ENCODE data around the gene ZC3H7A.

Gene ZC3H7A

GRCh38 chr16:11722468-11722808, 74.6 kb downstream of the ZC3H7A start:
- H3K79me2 ChIP-seq (ENCODE audit: insufficient read depth, low read length) = no peaks in the 10 kb centered on the region
- H2AFZ ChIP-seq (ENCODE audit: low read length) = no peak overlapping the region
- TF ChIP-seq CTCF (conservative IDR thresholded peaks at IDR 0.05; ENCODE audit: low read length) = no peak
- no peak for TF ChIP-seq EZH2phosphoT487 (IDR thresholded peaks at IDR 0.05; ENCODE audit: borderline replicate concordance)
- no peaks in the 10 kb centered on the region for H4K20me1 ChIP-seq (ENCODE audit: insufficient read depth, low read length, poor library complexity, severe bottlenecking)
- no peak overlapping the region for H3K4me3 ChIP-seq (ENCODE audit: low read length, poor library complexity, severe bottlenecking)
- H3K9me3 ChIP-seq (ENCODE audit: insufficient read depth, low read depth, low read length) = no peaks in the 10 kb centered on the region
- H3K4me1 ChIP-seq (ENCODE audit: insufficient read depth, low read length, poor library complexity, severe bottlenecking) = peaks cover 5% of the 10 kb centered on the region
- peaks cover 11% of the 10 kb centered on the region; the same call in 1 of the 2 replicates for H3K36me3 ChIP-seq (ENCODE audit: insufficient read depth, low read length)
- H3K4me2 ChIP-seq (ENCODE audit: low read depth, low read length, poor library complexity, severe bottlenecking) = no peak overlapping the region
- H3K9ac ChIP-seq (ENCODE audit: low read depth, low read length, poor library complexity, severe bottlenecking) = no peak overlapping the region
- H3F3A ChIP-seq (ENCODE audit: low read depth) = no peaks in the 10 kb centered on the region
- no peaks in the 10 kb centered on the region for H3K9me2 ChIP-seq (replicated peaks; ENCODE audit: low read depth, low read length)
- no peaks in the 10 kb centered on the region for H3K27me3 ChIP-seq (ENCODE audit: insufficient read depth, low read length, poor library complexity, severe bottlenecking)

- TF ChIP-seq EZH2phosphoT487 (IDR thresholded peaks at IDR 0.05; ENCODE audit: borderline replicate concordance) (no peak), CTCF (conservative IDR thresholded peaks at IDR 0.05; ENCODE audit: low read length) (no peak)
- Histone ChIP-seq H3K9me2 (replicated peaks; ENCODE audit: low read depth, low read length) (no peaks in the 10 kb centered on the region), H3K79me2 (ENCODE audit: insufficient read depth, low read length) (no peaks in the 10 kb centered on the region), H3K4me1 (ENCODE audit: insufficient read depth, low read length, poor library complexity, severe bottlenecking) (peaks cover 5% of the 10 kb centered on the region), H3K9ac (ENCODE audit: low read depth, low read length, poor library complexity, severe bottlenecking) (no peak overlapping the region), H3F3A (ENCODE audit: low read depth) (no peaks in the 10 kb centered on the region), H3K4me3 (ENCODE audit: low read length, poor library complexity, severe bottlenecking) (no peak overlapping the region), H3K36me3 (ENCODE audit: insufficient read depth, low read length) (peaks cover 11% of the 10 kb centered on the region; the same call in 1 of the 2 replicates), H3K9me3 (ENCODE audit: insufficient read depth, low read depth, low read length) (no peaks in the 10 kb centered on the region), H2AFZ (ENCODE audit: low read length) (no peak overlapping the region), H3K27me3 (ENCODE audit: insufficient read depth, low read length, poor library complexity, severe bottlenecking) (no peaks in the 10 kb centered on the region), H3K4me2 (ENCODE audit: low read depth, low read length, poor library complexity, severe bottlenecking) (no peak overlapping the region), H4K20me1 (ENCODE audit: insufficient read depth, low read length, poor library complexity, severe bottlenecking) (no peaks in the 10 kb centered on the region)
These were observed 75.1 kb downstream of the ZC3H7A start for GRCh38 chr16:11721781-11722467.

- Histone ChIP-seq H4K20me1 (ENCODE audit: insufficient read depth, low read length, poor library complexity, severe bottlenecking) (no peaks in the 10 kb centered on the region), H2AFZ (ENCODE audit: low read length) (no peak overlapping the region), H3K4me1 (ENCODE audit: insufficient read depth, low read length, poor library complexity, severe bottlenecking) (peaks cover 9% of the 10 kb centered on the region), H3F3A (ENCODE audit: low read depth) (no peaks in the 10 kb centered on the region), H3K9ac (ENCODE audit: low read depth, low read length, poor library complexity, severe bottlenecking) (no peak overlapping the region), H3K79me2 (ENCODE audit: insufficient read depth, low read length) (no peaks in the 10 kb centered on the region), H3K4me2 (ENCODE audit: low read depth, low read length, poor library complexity, severe bottlenecking) (no peak overlapping the region), H3K9me2 (replicated peaks; ENCODE audit: low read depth, low read length) (no peaks in the 10 kb centered on the region), H3K4me3 (ENCODE audit: low read length, poor library complexity, severe bottlenecking) (no peak overlapping the region), H3K36me3 (ENCODE audit: insufficient read depth, low read length) (peaks cover 8% of the 10 kb centered on the region; the same call in 1 of the 2 replicates), H3K27me3 (ENCODE audit: insufficient read depth, low read length, poor library complexity, severe bottlenecking) (no peaks in the 10 kb centered on the region), H3K9me3 (ENCODE audit: insufficient read depth, low read depth, low read length) (no peaks in the 10 kb centered on the region)
- TF ChIP-seq CTCF (conservative IDR thresholded peaks at IDR 0.05; ENCODE audit: low read length) (no peak), EZH2phosphoT487 (IDR thresholded peaks at IDR 0.05; ENCODE audit: borderline replicate concordance) (no peak)
These were observed 77.3 kb downstream of the ZC3H7A start for GRCh38 chr16:11719762-11720161.

All from Loucy (cell line).